H1 (cell line): ENCODE results near the gene RAB40C. TPM values are rescaled to one million over a fixed set of nuclear protein-coding genes. Genes with fewer than 3 reads are reported as not detected.

Source experiments
- CTCF ChIA-PET: fragments of 300-600 bp; sonication (Branson Sonifier 250); formaldehyde crosslinking; loops from one replicate; lab custom pipeline; 2021; ENCODE audit not compliant: partially characterized antibody; lab: Charles Lee
- POLR2A ChIA-PET: fragments of 300-600 bp; sonication (Branson Sonifier 250); formaldehyde crosslinking; loops from one replicate; lab custom pipeline; 2021; ENCODE audit warnings: inconsistent platforms; ENCODE audit not compliant: partially characterized antibody; lab: Charles Lee
- DNase-seq, 2 experiments: peaks; one replicate each; pipeline versions ENCODE4 v3.0.0 to v3.0.0-alpha.2; 2010 to 2022; ENCODE audit warnings: low spot score in 2 of 2, low read depth in 1 of 2, mixed read lengths in 1 of 2
- FAIRE-seq: peaks from 2 replicates; lab custom pipeline; 2011; peaks lifted over from hg19 to GRCh38; lab: Jason Lieb, UNC
- H2AFZ ChIP-seq: 2 replicates; pipeline ENCODE4 v1.8.1; 2012; ENCODE audit warnings: low read length, inconsistent platforms
- H2AK5ac ChIP-seq: 2 replicates; pipeline ENCODE4 v1.6.1; 2013; ENCODE audit warnings: low read depth, low read length
- H2BK120ac ChIP-seq: replicated peaks from 2 replicates; pipeline ENCODE3; 2013; ENCODE audit warnings: low read depth, low read length, inconsistent platforms
- H2BK12ac ChIP-seq: 2 replicates; pipeline ENCODE4 v1.6.1; 2013; ENCODE audit warnings: low read depth, low read length
- H2BK15ac ChIP-seq: 2 replicates; pipeline ENCODE4 v1.6.1; 2013; ENCODE audit warnings: low read length
- H2BK20ac ChIP-seq: 2 replicates; pipeline ENCODE4 v1.6.1; 2013; ENCODE audit warnings: low read length
- H2BK5ac ChIP-seq: 2 replicates; pipeline ENCODE4 v1.6.1; 2013; ENCODE audit warnings: low read depth, low read length
- H3K14ac ChIP-seq: 2 replicates; pipeline ENCODE4 v1.6.1; 2013; ENCODE audit warnings: inconsistent platforms; ENCODE audit not compliant: insufficient read length
- H3K18ac ChIP-seq: 2 replicates; pipeline ENCODE4 v1.6.1; 2013; ENCODE audit warnings: low read length; ENCODE audit errors: extremely low read depth
- H3K23ac ChIP-seq: 2 replicates; pipeline ENCODE4 v1.6.1; 2013; ENCODE audit warnings: inconsistent platforms; ENCODE audit not compliant: insufficient read length
- H3K23me2 ChIP-seq: 2 replicates; pipeline ENCODE4 v1.6.1; 2013; ENCODE audit warnings: low read depth, low read length
- H3K27ac ChIP-seq: 2 replicates; pipeline ENCODE4 v1.6.1; 2011; ENCODE audit warnings: low read depth, low read length, inconsistent platforms
- H3K27me3 ChIP-seq, 4 experiments: replicated peaks in 1 of 4; 1 replicate in 1 of 4; 2 replicates in 3 of 4; pipeline versions ENCODE4 v1.6.1 to v1.8.1; 2011 to 2013; ENCODE audit warnings: low read length in 3 of 4, mild to moderate bottlenecking in 3 of 4, inconsistent platforms in 2 of 4, mixed read lengths in 2 of 4, moderate library complexity in 1 of 4; ENCODE audit not compliant: control insufficient read depth in 3 of 4, insufficient read depth in 3 of 4; ENCODE audit errors: extremely low read depth in 1 of 4
- H3K36me3 ChIP-seq, 4 experiments: 2 replicates each; pipeline versions ENCODE4 v1.6.1 to v1.8.1; 2011 to 2013; ENCODE audit warnings: mild to moderate bottlenecking in 4 of 4, low read length in 3 of 4, moderate library complexity in 2 of 4, control low read depth in 1 of 4, inconsistent platforms in 1 of 4; ENCODE audit not compliant: insufficient read depth in 4 of 4, control insufficient read depth in 2 of 4
- H3K4ac ChIP-seq: replicated peaks from 2 replicates; pipeline ENCODE3; 2013; ENCODE audit warnings: low read length, low read depth, mixed read lengths, inconsistent platforms; ENCODE audit not compliant: insufficient read length
- H3K4me1 ChIP-seq, 4 experiments: replicated peaks in 1 of 4; 1 replicate in 1 of 4; 2 replicates in 3 of 4; pipeline versions ENCODE4 v1.6.1 to v1.8.1; 2011 to 2013; ENCODE audit warnings: low read length in 3 of 4, inconsistent platforms in 2 of 4, mixed read lengths in 1 of 4; ENCODE audit not compliant: insufficient read depth in 4 of 4, control insufficient read depth in 3 of 4
- H3K4me2 ChIP-seq, 2 experiments: 2 replicates each; pipeline versions ENCODE4 v1.6.1 to v1.8.1; 2011 to 2013; ENCODE audit warnings: low read depth in 2 of 2, low read length in 2 of 2, control low read depth in 1 of 2, inconsistent platforms in 1 of 2, mild to moderate bottlenecking in 1 of 2; ENCODE audit not compliant: insufficient read depth in 1 of 2
- H3K4me3 ChIP-seq, 4 experiments: fragments of 200-600, 300-600 bp in 1 of 4; sonication (generic), shearing (Covaris generic), sonication (Bioruptor Twin) in 1 of 4; 2 replicates each; pipeline versions ENCODE4 v1.5.1 to v1.8.1; 2011 to 2016; ENCODE audit warnings: low read length in 4 of 4, low read depth in 3 of 4, control low read depth in 2 of 4, inconsistent platforms in 2 of 4, mild to moderate bottlenecking in 2 of 4, mixed read lengths in 1 of 4, moderate library complexity in 1 of 4; ENCODE audit not compliant: insufficient read depth in 2 of 4; ENCODE audit errors: extremely low read depth in 1 of 4
- H3K56ac ChIP-seq: replicated peaks from 2 replicates; pipeline ENCODE3; 2013; ENCODE audit warnings: low read depth, mild to moderate bottlenecking, mixed read lengths, low read length, inconsistent platforms; ENCODE audit not compliant: insufficient read length
- H3K79me1 ChIP-seq: 2 replicates; pipeline ENCODE4 v1.6.1; 2013; ENCODE audit warnings: low read depth, low read length, control low read depth
- H3K79me2 ChIP-seq, 2 experiments: 2 replicates each; pipeline versions ENCODE4 v1.6.1 to v1.8.1; 2012 to 2013; ENCODE audit warnings: low read length in 2 of 2, mild to moderate bottlenecking in 2 of 2, inconsistent platforms in 1 of 2; ENCODE audit not compliant: insufficient read depth in 2 of 2, control insufficient read depth in 1 of 2
- H3K9ac ChIP-seq, 4 experiments: replicated peaks in 1 of 4; 1 replicate in 1 of 4; 2 replicates in 3 of 4; pipeline versions ENCODE4 v1.6.1 to v1.8.1; 2011 to 2013; ENCODE audit warnings: low read depth in 3 of 4, low read length in 3 of 4, control low read depth in 2 of 4, mild to moderate bottlenecking in 2 of 4, moderate library complexity in 2 of 4, inconsistent platforms in 1 of 4; ENCODE audit errors: extremely low read depth in 1 of 4
- H3K9me3 ChIP-seq, 2 experiments: 2 replicates each; pipeline versions ENCODE4 v1.6.1 to v1.8.1; 2012 to 2013; ENCODE audit warnings: mild to moderate bottlenecking in 2 of 2, moderate library complexity in 2 of 2, control low read depth in 1 of 2, inconsistent platforms in 1 of 2, low read depth in 1 of 2, low read length in 1 of 2, mixed read lengths in 1 of 2; ENCODE audit not compliant: insufficient read depth in 2 of 2
- H4K20me1 ChIP-seq, 2 experiments: replicated peaks in 1 of 2; 2 replicates each; pipeline versions ENCODE3 to v1.8.1; 2011 to 2013; ENCODE audit warnings: inconsistent platforms in 2 of 2, low read length in 2 of 2, mild to moderate bottlenecking in 1 of 2; ENCODE audit not compliant: insufficient read depth in 2 of 2, control insufficient read depth in 1 of 2
- H4K5ac ChIP-seq: 2 replicates; pipeline ENCODE4 v1.6.1; 2013; ENCODE audit warnings: low read length, low read depth, mixed read lengths, inconsistent platforms; ENCODE audit not compliant: insufficient read length
- H4K8ac ChIP-seq: 2 replicates; pipeline ENCODE4 v1.8.0; 2013; ENCODE audit warnings: mild to moderate bottlenecking, moderate library complexity, low read length, inconsistent platforms; ENCODE audit not compliant: insufficient read depth; ENCODE audit errors: extremely low read depth
- H4K91ac ChIP-seq: replicated peaks from 2 replicates; pipeline ENCODE3; 2013; ENCODE audit warnings: low read length, mixed read lengths, inconsistent platforms; ENCODE audit not compliant: insufficient read length
- BCL11A ChIP-seq, 2 experiments: IDR thresholded peaks; one replicate each; pipeline ENCODE4 v1.6.1; 2011; ENCODE audit warnings: low read depth in 2 of 2, low read length in 2 of 2, mild to moderate bottlenecking in 2 of 2
- CBX8 ChIP-seq: fragments of 300-800, 300-1000 bp; sonication (generic); IDR thresholded peaks from 2 replicates; pipeline ENCODE4 v1.7.1; 2016; ENCODE audit warnings: low read depth, low read length, borderline replicate concordance
- EP300 ChIP-seq, 2 experiments: IDR thresholded peaks; 1 replicate in 1 of 2; 2 replicates in 1 of 2; pipeline ENCODE4 v1.6.1; 2011 to 2012; ENCODE audit warnings: low read depth in 2 of 2, low read length in 2 of 2, mild to moderate bottlenecking in 2 of 2, borderline replicate concordance in 1 of 2, inconsistent platforms in 1 of 2, moderate library complexity in 1 of 2
- KDM4A ChIP-seq: IDR thresholded peaks from one replicate; pipeline ENCODE4 v1.7.1; 2012; ENCODE audit warnings: low read depth, mild to moderate bottlenecking, moderate library complexity, low read length, inconsistent platforms; ENCODE audit not compliant: severe bottlenecking
- RFX5 ChIP-seq: IDR thresholded peaks from 2 replicates; pipeline ENCODE4 v1.6.1; 2011; ENCODE audit warnings: low read depth, low read length, improper control_type of control experiment, borderline replicate concordance
- RNF2 ChIP-seq: fragments of 200-900, 300-1000 bp; sonication (generic); IDR thresholded peaks from 2 replicates; pipeline ENCODE4 v1.7.1; 2016; ENCODE audit warnings: borderline replicate concordance, low read depth, mild to moderate bottlenecking, antibody characterized with exemption, low read length; ENCODE audit not compliant: poor library complexity, severe bottlenecking; ENCODE audit errors: missing control alignments
- RXRA ChIP-seq: IDR thresholded peaks from 2 replicates; pipeline ENCODE4 v1.6.1; 2011; ENCODE audit warnings: low read depth, mild to moderate bottlenecking, low read length, moderate library complexity; ENCODE audit not compliant: insufficient read depth
- SP2 ChIP-seq: IDR thresholded peaks from 2 replicates; pipeline ENCODE4 v1.6.1; 2012; ENCODE audit warnings: mild to moderate bottlenecking, low read length, inconsistent platforms
- SP4 ChIP-seq: IDR thresholded peaks from 2 replicates; pipeline ENCODE4 v1.6.1; 2012; ENCODE audit warnings: low read length, inconsistent platforms
- SUZ12 ChIP-seq: fragments of 200-600 bp; sonication (generic); IDR thresholded peaks from 2 replicates; pipeline ENCODE4 v1.6.1; 2012; ENCODE audit warnings: mild to moderate bottlenecking, inconsistent platforms, low read length, moderate library complexity, mixed read lengths
- ZNF274 ChIP-seq: IDR thresholded peaks from 2 replicates; pipeline ENCODE4 v1.7.0; 2012; ENCODE audit warnings: low read length, borderline replicate concordance; ENCODE audit errors: extremely low read depth
- WGBS, 2 experiments: shearing (Covaris generic) in 1 of 2; methylation state at CpG; one replicate each; pipeline versions ENCODE4 v1.1.6 to v1.1.7; 2013 to 2015; ENCODE audit warnings: low lambda C conversion rate in 2 of 2, mixed read lengths in 2 of 2, inconsistent platforms in 1 of 2, low coverage in 1 of 2, missing lambda C conversion rate in 1 of 2; ENCODE audit not compliant: insufficient replicate concordance in 2 of 2, insufficient coverage in 1 of 2, insufficient read length in 1 of 2; ENCODE audit errors: extremely low coverage in 1 of 2, missing lambda C conversion rate in 1 of 2; 5-methylcytosine and 5-hydroxymethylcytosine counted together
- polyA plus RNA-seq, 7 experiments: library from polyadenylated mRNA; depleted of rRNA in 3 of 7; stranded (reverse) in 5 of 7; unstranded in 2 of 7; fragments of >200 nt in 5 of 7; fragments of 200-250 nt in 2 of 7; gene quantifications; 1 replicate in 5 of 7; 2 replicates in 1 of 7; 4 replicates in 1 of 7; pipeline versions ENCODE4 v1.2.1 to v1.2.3, GENCODE V29; 2011 to 2013; ENCODE audit warnings: missing spikeins in 2 of 7, mixed read lengths in 2 of 7
- total RNA-seq: library from RNA; stranded (reverse); fragmentation: NEBNext Ultra II Directional; extraction: Animal tissue kit (Norgen Biotek cat#: 25700); gene quantifications from 2 replicates; pipeline ENCODE4 v1.2.1, GENCODE V29; 2021
- TF ChIP-seq, protein P1 (sequence below): IDR thresholded peaks from 2 replicates; pipeline ENCODE4 v1.6.1; 2012; ENCODE audit warnings: inconsistent platforms

Gene RAB40C
- total and polyA plus RNA-seq, 2 of the 8 experiments (the other 6 are each of a cell fraction or from before 2014, with no cell fraction given): 13.9 to 15.6 TPM

- peak within 1 kb of the TSS; percentile 8 to 55 (median 24) for H3K4me3 ChIP-seq
- H3K36me3 ChIP-seq: no peaks in the 10 kb centered on the region; a peak in 1 of 8 replicates
- peaks cover 0 to 11% (median 3%) of the 10 kb centered on the region in 4 experiments; a peak in 4 of 7 replicates for H3K4me1 ChIP-seq
- no peak within 1 kb of the TSS for H2BK15ac ChIP-seq
- H3K79me2 ChIP-seq: no peaks in the 10 kb centered on the region
- peak within 1 kb of the TSS; percentile 2; the same call in 1 of the 2 replicates for H4K8ac ChIP-seq
- peaks cover 0 to 3% of the 10 kb centered on the region in 2 experiments for H4K20me1 ChIP-seq
- no peaks in the 10 kb centered on the region; the same call in 1 of the 2 replicates for H3K79me1 ChIP-seq
- FAIRE-seq (no peak), DNase-seq (no peak)
- H2BK5ac ChIP-seq: no peak within 1 kb of the TSS
- peaks cover 9% of the 10 kb centered on the region for H3K23me2 ChIP-seq
- peak within 1 kb of the TSS; percentile 18 to 69; a peak in 3 of 4 replicates for H3K4me2 ChIP-seq
- H3K4ac ChIP-seq: no peak within 1 kb of the TSS
- CTCF ChIA-PET: interaction anchor here (1.2 kb wide), 1 partner anchor 17 kb away, joined by 3 read pairs; no protein-coding TSS in a partner anchor
- H2BK20ac ChIP-seq: no peak within 1 kb of the TSS
- no peak within 1 kb of the TSS for H3K18ac ChIP-seq
- no peak within 1 kb of the TSS for H4K91ac ChIP-seq
- no peak within 1 kb of the TSS for H3K27ac ChIP-seq
- H4K5ac ChIP-seq: no peak within 1 kb of the TSS
- H3K9ac ChIP-seq: no peak within 1 kb of the TSS
- no peak within 1 kb of the TSS for H3K14ac ChIP-seq
- no peak within 1 kb of the TSS for H2BK120ac ChIP-seq
- peaks cover 22 to 40% (median 32%) of the 10 kb centered on the region in 4 experiments; a peak in 6 of 7 replicates for H3K27me3 ChIP-seq
- no peak within 1 kb of the TSS for H2AFZ ChIP-seq
- no peak within 1 kb of the TSS for H2AK5ac ChIP-seq
- 2% methylated on average over 26 of the region's 84 CpGs; no CpG with 5 or more reads in 1 of the 2 experiments for WGBS, 2 experiments
- TF ChIP-seq EP300 (IDR thresholded peaks at IDR 0.05; ENCODE audit: borderline replicate concordance in 1 of 2, low read depth in 2 of 2, low read length in 2 of 2) (no peak), RNF2 (no peak), SP2 (no peak), KDM4A (peak; percentile 74), CBX8 (no peak), RFX5 (no peak), BCL11A (IDR thresholded peaks at IDR 0.05; ENCODE audit: low read depth in 2 of 2, low read length in 2 of 2) (no peak), RXRA (no peak), ZNF274 (no peak), SUZ12 (0 out of 2 replicates have a peak, but pooled peaks have one; percentile 37), SP4 (no peak)
- TF ChIP-seq, protein P1, sequence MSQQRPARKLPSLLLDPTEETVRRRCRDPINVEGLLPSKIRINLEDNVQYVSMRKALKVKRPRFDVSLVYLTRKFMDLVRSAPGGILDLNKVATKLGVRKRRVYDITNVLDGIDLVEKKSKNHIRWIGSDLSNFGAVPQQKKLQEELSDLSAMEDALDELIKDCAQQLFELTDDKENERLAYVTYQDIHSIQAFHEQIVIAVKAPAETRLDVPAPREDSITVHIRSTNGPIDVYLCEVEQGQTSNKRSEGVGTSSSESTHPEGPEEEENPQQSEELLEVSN: no peak; the same call in 1 of the 2 replicates
- TF ChIP-seq, all 59 proteins: peak for 2
- no peaks in the 10 kb centered on the region for H3K9me3 ChIP-seq
- H3K56ac ChIP-seq: no peak within 1 kb of the TSS
- POLR2A ChIA-PET: no interaction called here
- no peak within 1 kb of the TSS for H3K23ac ChIP-seq
- H2BK12ac ChIP-seq: no peak within 1 kb of the TSS
These were observed 29.6 kb upstream of the RAB40C start, which contains the start of gene PRR35 for GRCh38 chr16:560204-560700. PRR35 (plus strand) TSS chr16:560394; CDS start chr16:563295, 2,901 bp downstream.
